ENCODE data around the gene DCLK1. TPM values are rescaled to one million over a fixed set of nuclear protein-coding genes. Genes with fewer than 3 reads are reported as not detected.

Gene DCLK1
- total and polyA plus RNA-seq, 10 of the 15 experiments (the other 5 are each of a cell fraction or from before 2014, with no cell fraction given), result not detected

GRCh38 chr13:36131931-36132297, 732 bp upstream of the DCLK1 start (continued):
- TF ChIP-seq ZNF687 (IDR thresholded peaks at IDR 0.05), result no peak
- no peak for TF ChIP-seq CHD1 (IDR thresholded peaks at IDR 0.05; ENCODE audit: low read depth, low read length)
- TF ChIP-seq CREM (IDR thresholded peaks at IDR 0.05; ENCODE audit: low read depth), result no peak
- TF ChIP-seq ZNF622 (IDR thresholded peaks at IDR 0.05), result no peak
- TF ChIP-seq NR2C2 (IDR thresholded peaks at IDR 0.05; ENCODE audit: borderline replicate concordance, control insufficient read depth, insufficient read length, low read depth), result no peak
- no peak for TF ChIP-seq STAT3 (IDR thresholded peaks at IDR 0.05; ENCODE audit: low read depth, low read length)
- TF ChIP-seq BHLHE40 (IDR thresholded peaks at IDR 0.05; ENCODE audit: borderline replicate concordance in 1 of 2, low read depth in 2 of 2, low read length in 1 of 2), result no peak
- no peak for TF ChIP-seq HDAC6 (IDR thresholded peaks at IDR 0.05; ENCODE audit: unreplicated experiment)
- no peak for TF ChIP-seq REST (IDR thresholded peaks at IDR 0.05; ENCODE audit: low read depth, low read length)
